Loucy (cell line): ENCODE measurements around the gene PHRF1.
A peak's percentile ranks its signal among the peaks of the same experiment; 100 is the strongest.

Experiments
- H2AFZ ChIP-seq: fragments of 200-600 bp; sonication (generic); 2 replicates; pipeline ENCODE4 v1.6.0; 2016; ENCODE audit warnings: antibody characterized with exemption, mild to moderate bottlenecking, low read length, moderate library complexity
- H3F3A ChIP-seq: fragments of 200-600 bp; 2 replicates; pipeline ENCODE4 v1.6.0; 2016; ENCODE audit warnings: antibody characterized with exemption, low read depth, mild to moderate bottlenecking
- H3K27me3 ChIP-seq: fragments of 200-600 bp; sonication (generic); 2 replicates; pipeline ENCODE4 v1.6.1; 2014; ENCODE audit warnings: low read length, mild to moderate bottlenecking; ENCODE audit not compliant: insufficient read depth, poor library complexity, severe bottlenecking
- H3K36me3 ChIP-seq: fragments of 200-600 bp; sonication (generic); 2 replicates; pipeline ENCODE4 v1.6.1; 2016; ENCODE audit warnings: low read length; ENCODE audit not compliant: insufficient read depth
- H3K4me1 ChIP-seq: fragments of 200-600 bp; sonication (generic); 2 replicates; pipeline ENCODE4 v1.5.1; 2014; ENCODE audit warnings: low read length, mild to moderate bottlenecking; ENCODE audit not compliant: insufficient read depth, poor library complexity, severe bottlenecking
- H3K4me2 ChIP-seq: fragments of 200-600 bp; sonication (generic); 2 replicates; pipeline ENCODE4 v1.6.0; 2014; ENCODE audit warnings: antibody characterized with exemption, low read length, low read depth, mild to moderate bottlenecking; ENCODE audit not compliant: poor library complexity, severe bottlenecking
- H3K4me3 ChIP-seq: fragments of 200-600 bp; sonication (generic); 2 replicates; pipeline ENCODE4 v1.5.1; 2014; ENCODE audit warnings: low read length, mild to moderate bottlenecking, mixed read lengths; ENCODE audit not compliant: poor library complexity, severe bottlenecking
- H3K79me2 ChIP-seq: fragments of 200-600 bp; sonication (generic); 2 replicates; pipeline ENCODE4 v1.6.1; 2014; ENCODE audit warnings: low read length; ENCODE audit not compliant: insufficient read depth
- H3K9ac ChIP-seq: fragments of 200-600 bp; sonication (generic); 2 replicates; pipeline ENCODE4 v1.6.0; 2014; ENCODE audit warnings: mild to moderate bottlenecking, low read depth, low read length, moderate library complexity; ENCODE audit not compliant: poor library complexity, severe bottlenecking
- H3K9me2 ChIP-seq: fragments of 200-600 bp; sonication (generic); replicated peaks from 2 replicates; pipeline ENCODE4 v1.6.1; 2016; ENCODE audit warnings: low read depth, low read length, mixed read lengths
- H3K9me3 ChIP-seq: fragments of 200-600 bp; sonication (generic); 2 replicates; pipeline ENCODE4 v1.6.1; 2014; ENCODE audit warnings: mild to moderate bottlenecking, antibody characterized with exemption, low read length, low read depth; ENCODE audit not compliant: insufficient read depth
- H4K20me1 ChIP-seq: fragments of 200-600 bp; sonication (generic); 2 replicates; pipeline ENCODE4 v1.6.0; 2014; ENCODE audit warnings: antibody characterized with exemption, low read length, mild to moderate bottlenecking; ENCODE audit not compliant: insufficient read depth, poor library complexity, severe bottlenecking
- CTCF ChIP-seq: fragments of 200-600 bp; sonication (generic); conservative IDR thresholded peaks from 2 replicates; pipeline ENCODE4 v1.5.1; 2014; ENCODE audit warnings: mild to moderate bottlenecking, antibody characterized with exemption, low read length
- EZH2phosphoT487 ChIP-seq: fragments of 200-600 bp; IDR thresholded peaks from 2 replicates; pipeline ENCODE4 v1.6.1; 2018; ENCODE audit warnings: antibody characterized with exemption, mild to moderate bottlenecking, moderate library complexity, borderline replicate concordance

PHRF1 gene

DNA sequence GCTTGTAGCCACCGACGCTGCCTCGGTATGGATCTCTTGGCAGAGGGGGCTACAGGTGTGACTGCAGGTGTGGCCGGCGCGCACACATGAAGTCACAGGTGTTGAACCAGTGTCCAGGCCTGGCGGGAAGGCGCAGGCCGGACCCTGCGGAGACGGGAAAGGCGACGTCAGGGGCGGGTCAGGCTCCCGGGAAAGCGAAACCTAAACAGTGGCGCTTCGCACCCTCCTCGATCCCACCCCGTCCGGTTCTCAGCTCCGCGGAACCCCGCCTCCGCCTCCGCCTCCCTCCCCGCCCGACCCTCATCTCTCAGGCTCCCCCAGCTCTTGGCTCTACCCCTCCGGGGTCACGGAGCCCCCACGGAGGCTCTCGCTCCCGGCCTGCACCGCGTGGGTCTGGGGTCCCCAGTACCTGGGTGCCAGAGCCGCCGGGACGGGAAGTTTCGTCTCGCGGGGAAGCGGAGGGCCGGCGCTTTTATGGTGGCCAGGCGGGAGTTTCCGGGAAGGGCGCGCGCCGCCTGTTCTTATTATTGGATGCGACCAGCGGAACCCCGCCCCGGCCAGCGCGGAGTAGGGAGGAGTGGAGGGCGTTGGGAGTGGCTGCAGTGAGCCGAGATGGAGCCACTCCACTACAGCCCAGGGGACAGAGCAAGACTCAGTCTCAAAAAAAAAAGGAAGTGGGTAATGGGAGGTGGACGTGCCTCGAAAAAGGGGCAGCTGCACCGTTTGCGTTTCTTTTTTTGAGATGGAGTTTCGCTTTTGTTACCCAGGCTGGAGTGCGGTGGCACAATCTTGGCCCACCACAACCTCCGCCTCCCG lies 39.4 kb downstream of the PHRF1 start, which contains the start of gene IRF7:
IRF7 (minus strand) TSS at position 447 of the 816 bp plus-strand sequence. CDS start 586 bp downstream, outside the sequence.
- Histone ChIP-seq H3K36me3 (peaks cover 26% of the 10 kb centered on the region; the same call in 1 of the 2 replicates), H3K9me2 (no peaks in the 10 kb centered on the region), H3K4me2 (peak within 1 kb of the TSS; percentile 92), H3K9me3 (no peaks in the 10 kb centered on the region), H4K20me1 (peaks cover 13% of the 10 kb centered on the region), H3K79me2 (no peaks in the 10 kb centered on the region), H3K4me3 (peak within 1 kb of the TSS; percentile 82), H3K4me1 (peaks cover 4% of the 10 kb centered on the region), H2AFZ (peak within 1 kb of the TSS; percentile 78; the same call in 1 of the 2 replicates), H3K9ac (peak within 1 kb of the TSS; percentile 69), H3F3A (no peaks in the 10 kb centered on the region), H3K27me3 (no peaks in the 10 kb centered on the region)
- TF ChIP-seq CTCF = no peak
- no peak for TF ChIP-seq EZH2phosphoT487

- no peaks in the 10 kb centered on the region for H3K9me3 ChIP-seq
- H4K20me1 ChIP-seq = peaks cover 13% of the 10 kb centered on the region
- H3K9ac ChIP-seq = peak overlapping the region; percentile 69
- H3K9me2 ChIP-seq = no peaks in the 10 kb centered on the region
- H2AFZ ChIP-seq = no peak overlapping the region
- peaks cover 17% of the 10 kb centered on the region; the same call in 1 of the 2 replicates for H3K36me3 ChIP-seq
- H3K4me2 ChIP-seq = peak overlapping the region; percentile 92
- peaks cover 4% of the 10 kb centered on the region for H3K4me1 ChIP-seq
- H3F3A ChIP-seq = no peaks in the 10 kb centered on the region
- no peaks in the 10 kb centered on the region for H3K79me2 ChIP-seq
- TF ChIP-seq EZH2phosphoT487 (no peak), CTCF (no peak)
- H3K27me3 ChIP-seq = no peaks in the 10 kb centered on the region
- peak overlapping the region; percentile 82 for H3K4me3 ChIP-seq
Observed at GRCh38 chr11:616320-617198, 40.3 kb downstream of the PHRF1 start.

GRCh38 chr11:617199-617911 lies 41.1 kb downstream of the PHRF1 start:
- Histone ChIP-seq H3F3A (no peaks in the 10 kb centered on the region), H3K9me2 (no peaks in the 10 kb centered on the region), H3K27me3 (no peaks in the 10 kb centered on the region), H3K79me2 (no peaks in the 10 kb centered on the region), H2AFZ (no peak overlapping the region), H3K9me3 (no peaks in the 10 kb centered on the region), H3K4me1 (peaks cover 4% of the 10 kb centered on the region), H3K9ac (no peak overlapping the region), H3K36me3 (peaks cover 9% of the 10 kb centered on the region; the same call in 1 of the 2 replicates), H4K20me1 (peaks cover 11% of the 10 kb centered on the region), H3K4me2 (no peak overlapping the region), H3K4me3 (no peak overlapping the region)
- TF ChIP-seq EZH2phosphoT487 = no peak
- TF ChIP-seq CTCF = no peak
